Right lobe of liver (tissue), 4 donors: ENCODE results near the gene DAPK1.

Experiments
- CTCF ChIP-seq, 4 donors: fragments of 200-600 bp in 3 of 4; fragments of 450-650 bp in 1 of 4; IDR thresholded peaks; one replicate each; pipeline versions ENCODE4 v1.5.1 to v1.8.0; 2016 to 2022; ENCODE audit warnings: antibody characterized with exemption in 4 of 4, mild to moderate bottlenecking in 2 of 4
- POLR2A ChIP-seq: fragments of 450-650 bp; IDR thresholded peaks from one replicate; pipeline ENCODE4 v1.6.1; 2017; ENCODE audit warnings: antibody characterized with exemption, mild to moderate bottlenecking
- donor health status: DM: no; HTN: no; CAD: no.
- donor health status: DM: no; HTN: no; CAD: no.
- donor health status: DM: no; HTN: yes; CAD: no.

DNA sequence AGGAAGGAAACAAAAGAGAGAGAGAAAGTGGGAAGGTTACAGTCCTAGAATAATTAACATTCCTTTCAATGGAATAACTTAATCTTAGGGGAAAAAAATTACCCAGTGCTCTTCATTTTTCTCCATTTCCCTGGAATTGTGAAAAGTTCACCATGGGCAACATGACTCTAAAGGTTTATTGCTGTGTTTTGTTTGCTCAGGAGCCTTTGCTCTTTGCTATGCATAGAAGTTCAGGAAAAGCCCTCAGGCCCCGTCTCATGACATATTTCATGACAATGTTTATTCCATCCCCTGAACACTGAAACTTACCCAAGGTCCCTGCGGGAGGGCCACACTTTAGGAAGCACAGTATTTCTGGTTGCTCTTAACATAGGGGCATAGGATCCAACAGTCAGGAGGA lies 218.5 kb downstream of the DAPK1 start:
- TF ChIP-seq CTCF (IDR thresholded peaks at IDR 0.05) (no peak), POLR2A (no peak)
